GM23248 (cell line): ENCODE results near the gene JUP. TPM values are rescaled to one million over a fixed set of nuclear protein-coding genes. Genes with fewer than 3 reads are reported as not detected.
A peak's percentile ranks its signal among the peaks of the same experiment; 100 is the strongest.

Experiments used
- DNase-seq: peaks from one replicate; pipeline ENCODE4 v3.0.0-alpha.2; 2015
- H2AFZ ChIP-seq: fragments of 200-600 bp; sonication (generic); 2 replicates; pipeline ENCODE4 v1.6.1; 2016; ENCODE audit warnings: antibody characterized with exemption
- H3F3A ChIP-seq: fragments of 200-600 bp; sonication (generic); 2 replicates; pipeline ENCODE4 v1.6.1; 2016; ENCODE audit warnings: mild to moderate bottlenecking, antibody characterized with exemption, mixed run types; ENCODE audit not compliant: insufficient read depth
- H3K27ac ChIP-seq: fragments of 200-600 bp; sonication (generic); 2 replicates; pipeline ENCODE4 v1.5.1; 2016; ENCODE audit warnings: mild to moderate bottlenecking
- H3K27me3 ChIP-seq: fragments of 200-600 bp; sonication (generic); replicated peaks from 2 replicates; pipeline ENCODE4 v1.6.1; 2016; ENCODE audit warnings: mild to moderate bottlenecking; ENCODE audit not compliant: insufficient read depth
- H3K36me3 ChIP-seq: fragments of 200-600 bp; sonication (generic); 2 replicates; pipeline ENCODE4 v1.6.1; 2016; ENCODE audit warnings: low read depth, mild to moderate bottlenecking
- H3K4me1 ChIP-seq: fragments of 200-600 bp; sonication (generic); 2 replicates; pipeline ENCODE4 v1.6.1; 2016; ENCODE audit warnings: mild to moderate bottlenecking; ENCODE audit not compliant: insufficient read depth
- H3K4me2 ChIP-seq: fragments of 200-600 bp; sonication (generic); one replicate; pipeline ENCODE4 v1.6.1; 2016; ENCODE audit warnings: mild to moderate bottlenecking; ENCODE audit not compliant: unreplicated experiment
- H3K4me3 ChIP-seq: fragments of 200-600 bp; sonication (generic); 2 replicates; pipeline ENCODE4 v1.5.1; 2016; ENCODE audit warnings: mild to moderate bottlenecking
- H3K79me2 ChIP-seq: fragments of 200-600 bp; sonication (generic); 2 replicates; pipeline ENCODE4 v1.6.1; 2016; ENCODE audit warnings: mild to moderate bottlenecking; ENCODE audit not compliant: insufficient read depth
- H3K9ac ChIP-seq: fragments of 200-600 bp; sonication (generic); 2 replicates; pipeline ENCODE4 v1.6.1; 2016; ENCODE audit warnings: mild to moderate bottlenecking
- H3K9me2 ChIP-seq: fragments of 200-600 bp; sonication (generic); 2 replicates; pipeline ENCODE4 v1.6.1; 2016; ENCODE audit warnings: mixed run types, mild to moderate bottlenecking, moderate library complexity; ENCODE audit not compliant: insufficient read depth
- H3K9me3 ChIP-seq: fragments of 200-600 bp; sonication (generic); one replicate; pipeline ENCODE4 v1.6.1; 2017; ENCODE audit warnings: low read depth
- H4K20me1 ChIP-seq: fragments of 200-600 bp; sonication (generic); 2 replicates; pipeline ENCODE4 v1.6.0; 2016; ENCODE audit not compliant: insufficient read depth
- EZH2 ChIP-seq: fragments of 200-600 bp; sonication (generic); IDR thresholded peaks from 2 replicates; pipeline ENCODE4 v1.6.1; 2018; ENCODE audit warnings: antibody characterized with exemption, mild to moderate bottlenecking; ENCODE audit not compliant: insufficient read depth, poor library complexity, severe bottlenecking
- EZH2phosphoT487 ChIP-seq: fragments of 200-600 bp; sonication (generic); IDR thresholded peaks from 2 replicates; pipeline ENCODE4 v1.6.1; 2018; ENCODE audit warnings: antibody characterized with exemption, moderate library complexity, mild to moderate bottlenecking, low read depth; ENCODE audit not compliant: insufficient read depth
- WGBS, 2 experiments: methylation state at CpG; one replicate each; pipeline ENCODE4 v1.1.6; 2015 to 2017; ENCODE audit warnings: low lambda C conversion rate in 2 of 2, low coverage in 1 of 2; ENCODE audit errors: missing lambda C conversion rate in 2 of 2; 5-methylcytosine and 5-hydroxymethylcytosine counted together
- in situ Hi-C: fragments of 300-500 bp; cut with MboI; formaldehyde crosslinking; loops from 2 replicates; pipeline ENCODE4 v1.15.0; 2020
- polyA plus RNA-seq: library from polyadenylated mRNA; unstranded; fragments of >200 nt; fragmentation: Nextera tagmentation; extraction: Ambion mirVana; gene quantifications from 2 replicates; pipeline ENCODE4 v1.2.1, GENCODE V29; 2016
- total RNA-seq: library from RNA; depleted of rRNA; stranded (reverse); fragments of >200 nt; shearing (Covaris generic); gene quantifications from 2 replicates; pipeline ENCODE4 v1.2.3, GENCODE V29; 2014

Gene JUP
- total and polyA plus RNA-seq, 2 experiments from 2014 or later = 2.3 to 3.6 TPM

DNA sequence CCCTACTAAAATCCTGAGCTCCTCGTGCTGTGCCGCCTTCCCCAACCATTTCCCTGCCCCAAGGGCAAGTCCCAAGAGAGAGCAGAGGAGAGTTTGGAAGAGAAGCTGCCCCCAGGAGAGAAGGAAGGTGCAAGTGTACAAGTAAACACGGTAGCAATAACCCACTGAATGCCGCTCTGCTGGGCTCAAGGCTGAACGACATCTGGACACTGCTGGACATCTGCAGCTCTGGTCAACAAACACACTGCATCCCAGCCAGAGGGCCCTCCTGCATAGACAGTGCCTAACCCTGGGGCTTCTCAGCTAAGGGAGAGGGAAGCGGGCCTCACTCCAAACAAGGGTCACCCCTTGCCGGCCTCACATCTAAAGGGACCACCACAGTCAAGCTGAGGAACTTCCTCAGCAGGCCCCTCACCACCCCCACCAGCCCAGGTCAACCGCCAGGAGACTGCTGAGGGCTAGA lies 12.7 kb downstream of the JUP start:
- H2AFZ ChIP-seq = no peak overlapping the region
- no peaks in the 10 kb centered on the region for H3K79me2 ChIP-seq
- H4K20me1 ChIP-seq = no peaks in the 10 kb centered on the region
- H3K27me3 ChIP-seq = no peaks in the 10 kb centered on the region
- no peak overlapping the region for H3K4me2 ChIP-seq
- in situ Hi-C loops = no loop called here
- H3F3A ChIP-seq = no peaks in the 10 kb centered on the region
- TF ChIP-seq EZH2 = no peak
- TF ChIP-seq EZH2phosphoT487 = no peak
- H3K4me3 ChIP-seq = no peak overlapping the region
- no peaks in the 10 kb centered on the region for H3K9me3 ChIP-seq
- H3K36me3 ChIP-seq = no peaks in the 10 kb centered on the region
- peaks cover 7% of the 10 kb centered on the region; the same call in 1 of the 2 replicates for H3K4me1 ChIP-seq
- H3K27ac ChIP-seq = no peak overlapping the region
- no peak overlapping the region for H3K9ac ChIP-seq
- no peak for DNase-seq
- H3K9me2 ChIP-seq = no peaks in the 10 kb centered on the region
- 81% methylated on average over 8 of the region's 8 CpGs for WGBS, 2 experiments

DNA sequence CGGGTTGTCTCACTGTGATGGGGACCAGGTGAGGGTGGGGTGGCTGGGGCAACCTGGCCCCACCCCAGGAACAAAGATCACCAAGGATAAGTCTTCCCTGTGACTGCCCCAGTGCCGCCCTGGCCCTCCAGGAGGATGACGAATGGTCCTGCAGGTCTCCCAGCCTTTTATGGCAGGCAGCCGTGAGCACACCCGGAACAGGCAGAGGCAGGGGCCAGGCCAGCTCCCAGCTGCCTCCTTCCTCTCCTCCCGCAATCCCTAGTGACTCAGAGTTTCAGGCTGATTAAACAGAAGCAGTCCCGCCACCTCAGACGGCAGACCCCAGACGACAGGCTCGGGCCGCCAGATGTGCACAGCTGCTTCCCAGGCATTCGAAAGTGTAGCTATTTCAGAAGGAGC lies 13.3 kb downstream of the JUP start:
- Histone ChIP-seq H3K27me3 (no peaks in the 10 kb centered on the region), H3F3A (no peaks in the 10 kb centered on the region), H3K36me3 (no peaks in the 10 kb centered on the region), H4K20me1 (no peaks in the 10 kb centered on the region), H2AFZ (no peak overlapping the region), H3K4me3 (no peak overlapping the region), H3K4me2 (no peak overlapping the region), H3K27ac (no peak overlapping the region), H3K79me2 (no peaks in the 10 kb centered on the region), H3K4me1 (peaks cover 7% of the 10 kb centered on the region; the same call in 1 of the 2 replicates), H3K9me2 (no peaks in the 10 kb centered on the region), H3K9ac (no peak overlapping the region), H3K9me3 (no peaks in the 10 kb centered on the region)
- TF ChIP-seq EZH2phosphoT487 (no peak), EZH2 (no peak)
- 27 to 31% methylated on average over 12 of the region's 12 CpGs for WGBS, 2 experiments
- DNase-seq = peak; percentile 81
- in situ Hi-C loops = no loop called here

DNA sequence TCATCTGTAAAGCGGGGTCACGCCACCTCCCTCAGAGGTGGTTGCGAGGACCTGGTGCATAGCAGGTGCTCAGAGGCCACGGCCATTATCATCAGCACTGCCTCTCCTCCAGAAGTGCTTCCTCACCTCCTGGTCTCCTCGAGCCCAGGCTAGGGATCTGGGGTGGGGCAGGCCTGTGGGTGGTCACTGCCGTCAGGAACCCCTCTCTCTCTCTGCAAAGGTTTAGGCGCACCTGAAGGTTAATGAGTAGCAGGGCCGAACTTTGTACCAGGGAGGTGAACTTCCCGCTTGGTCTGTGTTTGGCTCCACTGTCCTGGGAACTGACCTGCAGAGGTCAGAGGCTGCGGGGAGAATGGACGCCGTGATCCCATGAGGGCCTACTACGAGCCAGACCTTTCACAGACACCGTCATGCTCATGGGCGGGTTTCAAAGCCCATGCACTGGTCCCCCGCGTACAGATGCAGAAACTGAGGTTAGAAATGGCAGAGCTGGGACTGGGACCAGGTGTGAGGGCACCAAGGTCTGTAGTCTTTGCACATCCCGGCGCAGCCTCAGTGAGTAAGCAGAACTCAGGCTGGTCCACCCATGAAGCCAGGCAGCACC lies 13.8 kb downstream of the JUP start:
- H3K27ac ChIP-seq = no peak overlapping the region
- in situ Hi-C loops = no loop called here
- WGBS, 2 experiments = 93 to 94% methylated on average over 19 of the region's 19 CpGs
- no peak overlapping the region for H3K4me3 ChIP-seq
- no peaks in the 10 kb centered on the region for H3F3A ChIP-seq
- no peak overlapping the region for H3K9ac ChIP-seq
- H3K36me3 ChIP-seq = no peaks in the 10 kb centered on the region
- H2AFZ ChIP-seq = no peak overlapping the region
- peaks cover 5% of the 10 kb centered on the region; the same call in 1 of the 2 replicates for H3K4me1 ChIP-seq
- H3K9me3 ChIP-seq = no peaks in the 10 kb centered on the region
- DNase-seq = no peak
- H3K27me3 ChIP-seq = no peaks in the 10 kb centered on the region
- no peaks in the 10 kb centered on the region for H3K79me2 ChIP-seq
- H4K20me1 ChIP-seq = no peaks in the 10 kb centered on the region
- no peaks in the 10 kb centered on the region for H3K9me2 ChIP-seq
- no peak overlapping the region for H3K4me2 ChIP-seq
- TF ChIP-seq EZH2 = no peak
- no peak for TF ChIP-seq EZH2phosphoT487

DNA sequence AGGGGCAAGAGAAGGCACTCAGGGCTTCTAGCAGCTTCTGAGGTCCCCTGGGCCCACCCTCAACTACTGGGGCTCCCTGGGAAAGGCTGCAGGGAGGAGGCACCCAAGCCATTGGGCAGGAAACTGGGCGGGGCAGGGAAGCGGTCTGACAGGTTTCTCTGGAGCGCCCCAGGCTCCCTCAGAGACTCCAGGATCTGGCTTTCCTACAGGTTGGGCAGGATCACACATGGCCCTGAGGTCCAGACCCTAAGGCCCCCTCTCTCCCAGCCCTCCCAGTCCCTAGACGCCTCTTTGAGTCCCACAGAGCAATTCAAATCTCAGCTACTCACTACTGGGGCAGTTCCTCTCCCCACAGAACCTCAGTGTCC lies 14.3 kb downstream of the JUP start:
- H4K20me1 ChIP-seq = no peaks in the 10 kb centered on the region
- no peak overlapping the region for H3K4me2 ChIP-seq
- no peaks in the 10 kb centered on the region for H3K27me3 ChIP-seq
- no peaks in the 10 kb centered on the region for H3K36me3 ChIP-seq
- H3K4me3 ChIP-seq = no peak overlapping the region
- no peak overlapping the region for H3K27ac ChIP-seq
- no peaks in the 10 kb centered on the region for H3K4me1 ChIP-seq
- H3F3A ChIP-seq = no peaks in the 10 kb centered on the region
- no peak overlapping the region for H2AFZ ChIP-seq
- H3K9me2 ChIP-seq = no peaks in the 10 kb centered on the region
- no peak for TF ChIP-seq EZH2
- no peak for TF ChIP-seq EZH2phosphoT487
- no peaks in the 10 kb centered on the region for H3K9me3 ChIP-seq
- 77 to 82% methylated on average over 4 of the region's 4 CpGs for WGBS, 2 experiments
- no peak for DNase-seq
- no peaks in the 10 kb centered on the region for H3K79me2 ChIP-seq
- in situ Hi-C loops = no loop called here
- no peak overlapping the region for H3K9ac ChIP-seq
